SK-N-SH (cell line): ENCODE measurements around the gene SLC31A1. TPM values are rescaled to one million over a fixed set of nuclear protein-coding genes. Genes with fewer than 3 reads are reported as not detected.
"Not testable (repeated sequence)": the region's sequence is repeated elsewhere in the genome, so short reads cannot be mapped to it uniquely, and the experiment has no call there.

Experiments
- CTCF ChIA-PET: fragments of 300-600, 350-600 bp; formaldehyde crosslinking; extraction: SDS; loops from one replicate; lab custom pipeline; 2021; lab: Yijun Ruan, JAX
- POLR2A ChIA-PET: fragments of 350-600 bp; sonication (Branson Sonifier 250); formaldehyde crosslinking; extraction: SDS; loops from one replicate; lab custom pipeline; 2020; ENCODE audit warnings: antibody characterized with exemption, inconsistent platforms; lab: Yijun Ruan, JAX
- DNase-seq: peaks from one replicate; pipeline ENCODE4 v3.0.0; 2012
- H2AFZ ChIP-seq: fragments of 200-600 bp; sonication (generic); 2 replicates; pipeline ENCODE4 v1.8.1; 2016; ENCODE audit warnings: antibody characterized with exemption, mild to moderate bottlenecking, low read depth
- H3F3A ChIP-seq: fragments of 200-600 bp; sonication (generic); replicated peaks from 2 replicates; pipeline ENCODE3; 2016; ENCODE audit warnings: antibody characterized with exemption, mild to moderate bottlenecking; ENCODE audit not compliant: insufficient read depth
- H3K27ac ChIP-seq, 2 experiments: fragments of 200-500 bp in 1 of 2; fragments of 200-600 bp in 1 of 2; sonication (Bioruptor generic) in 1 of 2; sonication (generic), shearing (Covaris generic) in 1 of 2; 2 replicates each; pipeline versions ENCODE4 v1.5.1 to v1.6.1; 2014 to 2016; ENCODE audit warnings: low read depth in 2 of 2, inconsistent platforms in 1 of 2, low read length in 1 of 2, mild to moderate bottlenecking in 1 of 2, mixed read lengths in 1 of 2
- H3K27me3 ChIP-seq: fragments of 200-600 bp; sonication (generic), shearing (Covaris generic); 2 replicates; pipeline ENCODE4 v1.6.1; 2016; ENCODE audit warnings: mixed run types; ENCODE audit not compliant: insufficient read depth
- H3K36me3 ChIP-seq, 2 experiments: fragments of 200-500 bp in 1 of 2; fragments of 200-600 bp in 1 of 2; sonication (Bioruptor generic) in 1 of 2; sonication (generic) in 1 of 2; replicated peaks in 1 of 2; 2 replicates each; pipeline versions ENCODE3 to v1.5.1; 2014 to 2016; ENCODE audit warnings: low read length in 1 of 2, mild to moderate bottlenecking in 1 of 2; ENCODE audit not compliant: insufficient read depth in 2 of 2, control insufficient read depth in 1 of 2
- H3K4me1 ChIP-seq, 2 experiments: fragments of 200-500 bp in 1 of 2; fragments of 200-600 bp in 1 of 2; sonication (Bioruptor generic) in 1 of 2; sonication (generic), shearing (Covaris generic) in 1 of 2; 2 replicates each; pipeline versions ENCODE4 v1.5.1 to v1.6.1; 2014 to 2016; ENCODE audit warnings: low read depth in 1 of 2, low read length in 1 of 2, mixed run types in 1 of 2; ENCODE audit not compliant: insufficient read depth in 2 of 2, control insufficient read depth in 1 of 2
- H3K4me2 ChIP-seq: fragments of 200-600 bp; sonication (generic), shearing (Covaris generic); 2 replicates; pipeline ENCODE4 v1.6.1; 2017; ENCODE audit warnings: mixed run types
- H3K4me3 ChIP-seq, 2 experiments: fragments of 200-500 bp in 1 of 2; fragments of 200-600 bp in 1 of 2; sonication (Bioruptor generic) in 1 of 2; sonication (generic), shearing (Covaris generic) in 1 of 2; 2 replicates each; pipeline versions ENCODE4 v1.5.1 to v1.8.1; 2014 to 2016; ENCODE audit warnings: low read depth in 2 of 2, inconsistent platforms in 1 of 2, low read length in 1 of 2, mild to moderate bottlenecking in 1 of 2, mixed read lengths in 1 of 2, moderate library complexity in 1 of 2
- H3K79me2 ChIP-seq: fragments of 200-600 bp; sonication (generic); 2 replicates; pipeline ENCODE4 v1.8.1; 2017; ENCODE audit warnings: mild to moderate bottlenecking; ENCODE audit not compliant: insufficient read depth
- H3K9ac ChIP-seq: fragments of 200-600 bp; sonication (generic); 2 replicates; pipeline ENCODE4 v1.6.1; 2017; ENCODE audit warnings: mixed run types
- H3K9me2 ChIP-seq: fragments of 200-600 bp; sonication (generic); 2 replicates; pipeline ENCODE4 v1.6.1; 2017; ENCODE audit warnings: mixed run types
- H3K9me3 ChIP-seq: fragments of 200-600 bp; sonication (generic); 2 replicates; pipeline ENCODE4 v1.6.1; 2017; ENCODE audit warnings: mixed run types, mild to moderate bottlenecking, moderate library complexity
- H4K20me1 ChIP-seq: fragments of 200-600 bp; sonication (generic); 2 replicates; pipeline ENCODE4 v1.6.1; 2017; ENCODE audit warnings: mild to moderate bottlenecking, mixed run types; ENCODE audit not compliant: insufficient read depth
- EP300 ChIP-seq, 2 experiments: IDR thresholded peaks; 2 replicates each; pipeline versions ENCODE4 v1.4.0 to v1.6.1; 2012; ENCODE audit warnings: borderline replicate concordance in 1 of 2, low read depth in 1 of 2, low read length in 1 of 2
- FOSL2 ChIP-seq: IDR thresholded peaks from 2 replicates; pipeline ENCODE4 v1.4.0; 2012; ENCODE audit warnings: low read depth, mild to moderate bottlenecking, moderate library complexity, borderline replicate concordance
- GABPA ChIP-seq: IDR thresholded peaks from 2 replicates; pipeline ENCODE4 v1.4.0; 2012; ENCODE audit warnings: low read depth, mild to moderate bottlenecking
- GATA2 ChIP-seq: sonication (generic); formaldehyde crosslinking; IDR thresholded peaks from 2 replicates; pipeline ENCODE4 v1.5.0; 2020; ENCODE audit warnings: mild to moderate bottlenecking, missing genetic modification reagents
- MEF2A ChIP-seq: IDR thresholded peaks from 2 replicates; pipeline ENCODE4 v1.4.0; 2012; ENCODE audit warnings: low read depth, borderline replicate concordance
- MXI1 ChIP-seq: IDR thresholded peaks from 2 replicates; pipeline ENCODE4 v1.6.1; 2012; ENCODE audit warnings: mild to moderate bottlenecking, low read depth, low read length, improper control_type of control experiment
- POLR2AphosphoS5 ChIP-seq: IDR thresholded peaks from 2 replicates; pipeline ENCODE4 v1.6.1; 2012; ENCODE audit warnings: low read depth, low read length
- RFX5 ChIP-seq: IDR thresholded peaks from 2 replicates; pipeline ENCODE4 v1.6.1; 2012; ENCODE audit warnings: mild to moderate bottlenecking, improper control_type of control experiment, low read length
- RXRA ChIP-seq: IDR thresholded peaks from 2 replicates; pipeline ENCODE4 v1.4.0; 2012; ENCODE audit warnings: low read depth, mild to moderate bottlenecking, borderline replicate concordance
- TAF1 ChIP-seq: IDR thresholded peaks from 2 replicates; pipeline ENCODE4 v1.6.1; 2012; ENCODE audit warnings: low read depth, mild to moderate bottlenecking, low read length, moderate library complexity, borderline replicate concordance
- TCF12 ChIP-seq: IDR thresholded peaks from 2 replicates; pipeline ENCODE4 v1.4.0; 2012
- YY1 ChIP-seq: IDR thresholded peaks from 2 replicates; pipeline ENCODE4 v1.4.0; 2012; ENCODE audit warnings: low read depth, mild to moderate bottlenecking
- WGBS: methylation state at CpG from one replicate; pipeline ENCODE4 v1.1.6; 2017; ENCODE audit warnings: low lambda C conversion rate; 5-methylcytosine and 5-hydroxymethylcytosine counted together
- polyA plus RNA-seq, 3 experiments: library from polyadenylated mRNA; depleted of rRNA; stranded (reverse); fragments of >200 nt; gene quantifications; 2 replicates each; pipeline ENCODE4 v1.2.3, GENCODE V29; 2012

SLC31A1 gene
- polyA plus RNA-seq, 1 of the 3 experiments (the other 2 are of a cell fraction), result 7.7 TPM

GRCh38 chr9:113293285-113293878 is 72.0 kb downstream of the SLC31A1 start:
- no peaks in the 10 kb centered on the region for H3K9me3 ChIP-seq
- no peaks in the 10 kb centered on the region for H4K20me1 ChIP-seq
- peaks cover 15% of the 10 kb centered on the region for H3F3A ChIP-seq
- no peaks in the 10 kb centered on the region for H3K79me2 ChIP-seq
- H2AFZ ChIP-seq, result no peak overlapping the region
- no peaks in the 10 kb centered on the region for H3K27me3 ChIP-seq
- peak overlapping the region in 1 of 2 experiments; percentile 32; a peak in 1 of 4 replicates for H3K27ac ChIP-seq
- 91% methylated on average over 7 of the region's 7 CpGs for WGBS
- H3K4me3 ChIP-seq, result no peak overlapping the region
- no peaks in the 10 kb centered on the region for H3K9me2 ChIP-seq
- ChIA-PET CTCF (interaction anchor here (0.8 to 0.9 kb wide), 2 partner anchors 9 to 108 kb away, joined by 3 to 4 read pairs; partner anchors contain the start of gene ALAD), POLR2A (no interaction called here)
- no peaks in the 10 kb centered on the region for H3K4me1 ChIP-seq
- no peak overlapping the region for H3K4me2 ChIP-seq
- H3K36me3 ChIP-seq, result peaks cover 42 to 45% of the 10 kb centered on the region in 2 experiments
- no peak for TF ChIP-seq TAF1
- TF ChIP-seq POLR2AphosphoS5, result no peak
- no peak for TF ChIP-seq MXI1
- no peak for TF ChIP-seq RFX5
- TF ChIP-seq FOSL2, result no peak
- no peak for TF ChIP-seq GABPA
- no peak for TF ChIP-seq TCF12
- TF ChIP-seq MEF2A, result no peak
- no peak for TF ChIP-seq YY1
- TF ChIP-seq GATA2 (CRISPR knock-in tag), result no peak
- TF ChIP-seq EP300 (IDR thresholded peaks at IDR 0.05; ENCODE audit: borderline replicate concordance in 1 of 2, low read depth in 1 of 2, low read length in 1 of 2), result no peak
- TF ChIP-seq RXRA, result no peak
- no peak overlapping the region for H3K9ac ChIP-seq
- no peak for DNase-seq

DNA sequence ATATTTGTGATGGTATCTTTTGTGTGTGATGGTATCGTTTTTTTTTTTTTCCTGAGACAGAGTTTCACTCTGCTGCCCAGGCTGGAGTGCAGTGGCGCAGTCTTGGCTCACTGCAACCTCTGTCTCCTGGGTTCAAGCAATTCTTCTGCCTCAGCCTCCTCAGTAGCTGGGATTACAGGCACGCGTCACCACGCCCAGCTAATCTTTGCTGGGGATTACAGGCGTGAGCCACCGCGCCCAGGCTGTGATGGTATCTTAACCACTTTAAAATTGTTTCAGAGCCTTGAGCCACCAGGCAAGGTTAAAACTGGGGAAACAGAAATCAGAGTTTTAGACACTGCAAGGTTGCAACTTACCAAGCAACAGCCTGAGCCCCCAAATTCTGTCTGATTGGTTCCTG is 74.9 kb downstream of the SLC31A1 start:
- not testable (repeated sequence) for H3K9me3 ChIP-seq, H3K4me2 ChIP-seq, H4K20me1 ChIP-seq, H3K9ac ChIP-seq, H3K79me2 ChIP-seq, H3K27me3 ChIP-seq, DNase-seq, H2AFZ ChIP-seq, H3K4me3 ChIP-seq, H3K9me2 ChIP-seq, H3K27ac ChIP-seq, H3K4me1 ChIP-seq
- 92% methylated on average over 8 of the region's 8 CpGs for WGBS
- ChIA-PET POLR2A (interaction anchor here (0.6 to 1.2 kb wide), 2 partner anchors 21 to 1428 kb away, joined by 3 read pairs; partner anchors contain the start of genes CDC26 and PRPF4), CTCF (interaction anchor here (0.8 to 3.8 kb wide), 6 partner anchors 10 to 105 kb away, joined by 3 to 14 read pairs (median 3); partner anchors contain the start of genes ALAD and CDC26)
- Histone ChIP-seq H3F3A (peaks cover 15% of the 10 kb centered on the region), H3K36me3 (peaks cover 16 to 20% of the 10 kb centered on the region in 2 experiments)
